A549 (cell line): ENCODE measurements around the gene TRAPPC14.
"Not testable (repeated sequence)": the region's sequence is repeated elsewhere in the genome, so short reads cannot be mapped to it uniquely, and the experiment has no call there.

Source experiments
- CTCF ChIP-seq: fragments of >200 bp; sonication (Bioruptor Twin); formaldehyde crosslinking; IDR thresholded peaks from 3 replicates; pipeline ENCODE4 v1.5.1; 2016
- EP300 ChIP-seq, 2 experiments: fragments of >200 bp; sonication (Bioruptor Twin); formaldehyde crosslinking; IDR thresholded peaks; 2 replicates in 1 of 2; 3 replicates in 1 of 2; pipeline ENCODE4 v1.6.1; 2016 to 2017
- JUN ChIP-seq, 2 experiments: fragments of >200 bp; sonication (Bioruptor Twin); formaldehyde crosslinking; IDR thresholded peaks; 2 replicates in 1 of 2; 3 replicates in 1 of 2; pipeline ENCODE4 v1.6.1; 2016 to 2017
- RNF2 ChIP-seq: fragments of 200-600 bp; sonication (generic); IDR thresholded peaks from 2 replicates; pipeline ENCODE4 v1.6.1; 2016; ENCODE audit warnings: low read depth, mild to moderate bottlenecking, antibody characterized with exemption, moderate library complexity, borderline replicate concordance

DNA sequence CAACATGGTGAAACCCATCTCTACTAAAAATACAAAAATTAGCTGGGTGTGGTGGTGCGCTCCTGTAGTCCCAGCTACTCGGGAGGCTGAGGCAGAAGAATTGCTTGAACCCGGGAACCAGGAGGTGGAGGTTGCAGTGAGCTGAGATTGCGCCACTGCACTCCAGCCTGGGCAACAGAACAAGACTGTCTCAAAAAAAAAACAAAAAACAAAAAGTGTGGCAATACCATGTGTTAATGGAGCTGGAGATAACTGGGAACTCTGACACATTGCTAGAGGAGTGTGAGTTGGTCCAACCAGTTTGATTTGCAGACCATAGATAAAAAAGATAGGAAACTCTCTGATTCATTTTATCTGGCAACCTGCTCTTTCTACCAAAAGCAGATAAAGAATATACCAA is 12.2 kb downstream of the TRAPPC14 start:
- TF ChIP-seq RNF2; JUN (IDR thresholded peaks at IDR 0.05); EP300 (IDR thresholded peaks at IDR 0.05); CTCF: not testable (repeated sequence)
